Measurements from ENCODE around the gene INAFM2. TPM values are rescaled to one million over a fixed set of nuclear protein-coding genes. Genes with fewer than 3 reads are reported as not detected.

INAFM2 gene
- total RNA-seq, 1 experiment from 2014 or later = 25.4 TPM

DNA sequence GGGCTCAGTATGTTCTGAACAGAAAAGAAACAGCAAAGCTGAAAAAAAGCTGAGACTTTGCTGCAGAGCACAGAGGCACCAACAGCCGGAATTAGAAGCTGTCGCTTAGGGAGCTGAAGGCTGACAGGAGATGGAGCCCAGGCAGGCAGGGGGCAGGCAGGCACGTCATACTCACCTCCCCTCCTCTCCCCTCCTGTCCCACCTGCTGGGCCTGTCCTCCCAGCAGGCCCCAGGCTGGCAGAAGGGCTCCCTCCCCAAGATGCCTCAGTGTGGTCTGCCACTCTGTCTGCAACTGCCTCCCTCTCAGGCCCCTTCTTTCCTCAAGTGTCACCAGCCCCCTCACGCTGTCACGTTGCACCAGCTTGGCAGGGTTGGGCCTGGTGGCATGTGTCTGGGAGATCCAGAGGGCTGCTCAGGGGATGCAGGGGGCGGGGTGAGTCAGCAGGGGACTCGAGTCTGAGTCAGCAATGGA, 37.4 kb upstream of the INAFM2 start:
- no peak overlapping the region for H2AK5ac ChIP-seq (ENCODE audit: insufficient read length, low read length)
- H3K23me2 ChIP-seq (ENCODE audit: insufficient read length, low read depth, low read length, poor library complexity, severe bottlenecking) = peaks cover 7% of the 10 kb centered on the region
- Mint-ChIP-seq H3K36me3 (ENCODE audit: insufficient read depth in 1 of 3, low read depth in 3 of 3) (no peaks in the 10 kb centered on the region; a peak in 2 of 7 replicates), H3K9me3 (no peaks in the 10 kb centered on the region), H3K27ac (no peak overlapping the region), H3K4me1 (peaks cover 34 to 43% of the 10 kb centered on the region in 2 experiments), H3K27me3 (ENCODE audit: low read depth) (peaks cover 83% of the 10 kb centered on the region), H3K4me3 (no peak overlapping the region; a peak in 1 of 5 replicates)
- H3K79me1 ChIP-seq (ENCODE audit: insufficient read depth, low read depth, low read length, poor library complexity, severe bottlenecking) = no peaks in the 10 kb centered on the region
- H3K56ac ChIP-seq (ENCODE audit: insufficient read length, low read depth, low read length) = no peak overlapping the region
- H2AFZ ChIP-seq (ENCODE audit: low read length) = no peak overlapping the region
- H2BK120ac ChIP-seq (ENCODE audit: low read depth, low read length, poor library complexity, severe bottlenecking) = no peak overlapping the region
- H3K27me3 ChIP-seq (ENCODE audit: insufficient read depth, low read length) = peaks cover 26% of the 10 kb centered on the region; the same call in 1 of the 2 replicates
- no CpG with 5 or more reads among the region's 7 CpGs for WGBS (ENCODE audit: extremely low coverage, insufficient read length, low lambda C conversion rate)
- H4K8ac ChIP-seq (replicated peaks; ENCODE audit: insufficient read length, low read depth, low read length) = no peak overlapping the region
- no peak overlapping the region for H3K23ac ChIP-seq (ENCODE audit: insufficient read length, low read depth, low read length)
- H2BK15ac ChIP-seq (ENCODE audit: low read depth, low read length) = no peak overlapping the region
- no peak overlapping the region for H3K4ac ChIP-seq (ENCODE audit: low read depth, low read length)
- no peak overlapping the region for H3K18ac ChIP-seq (ENCODE audit: insufficient read length, low read depth, low read length)
- H3K79me2 ChIP-seq (ENCODE audit: insufficient read depth, low read length) = no peaks in the 10 kb centered on the region
- H3K9ac ChIP-seq (ENCODE audit: extremely low read depth, insufficient read length, low read length) = no peak overlapping the region
- peak overlapping the region; percentile 42; the same call in 1 of the 2 replicates for H3K14ac ChIP-seq (ENCODE audit: insufficient read depth, low read length)
- no peak overlapping the region for H2BK5ac ChIP-seq (ENCODE audit: insufficient read length, low read length)
- no peaks in the 10 kb centered on the region for H3K9me3 ChIP-seq (ENCODE audit: control insufficient read depth, low read depth, low read length)
- H4K5ac ChIP-seq (ENCODE audit: insufficient read length, low read depth, low read length) = no peak overlapping the region
- DNase-seq = no peak
- no peak overlapping the region for H3K27ac ChIP-seq (ENCODE audit: insufficient read length, low read depth, low read length)
- H4K20me1 ChIP-seq (ENCODE audit: control insufficient read depth, insufficient read depth, insufficient read length) = no peaks in the 10 kb centered on the region
- no peak overlapping the region for H2BK12ac ChIP-seq (ENCODE audit: insufficient read length, low read depth, low read length)
- TF ChIP-seq, protein P1, sequence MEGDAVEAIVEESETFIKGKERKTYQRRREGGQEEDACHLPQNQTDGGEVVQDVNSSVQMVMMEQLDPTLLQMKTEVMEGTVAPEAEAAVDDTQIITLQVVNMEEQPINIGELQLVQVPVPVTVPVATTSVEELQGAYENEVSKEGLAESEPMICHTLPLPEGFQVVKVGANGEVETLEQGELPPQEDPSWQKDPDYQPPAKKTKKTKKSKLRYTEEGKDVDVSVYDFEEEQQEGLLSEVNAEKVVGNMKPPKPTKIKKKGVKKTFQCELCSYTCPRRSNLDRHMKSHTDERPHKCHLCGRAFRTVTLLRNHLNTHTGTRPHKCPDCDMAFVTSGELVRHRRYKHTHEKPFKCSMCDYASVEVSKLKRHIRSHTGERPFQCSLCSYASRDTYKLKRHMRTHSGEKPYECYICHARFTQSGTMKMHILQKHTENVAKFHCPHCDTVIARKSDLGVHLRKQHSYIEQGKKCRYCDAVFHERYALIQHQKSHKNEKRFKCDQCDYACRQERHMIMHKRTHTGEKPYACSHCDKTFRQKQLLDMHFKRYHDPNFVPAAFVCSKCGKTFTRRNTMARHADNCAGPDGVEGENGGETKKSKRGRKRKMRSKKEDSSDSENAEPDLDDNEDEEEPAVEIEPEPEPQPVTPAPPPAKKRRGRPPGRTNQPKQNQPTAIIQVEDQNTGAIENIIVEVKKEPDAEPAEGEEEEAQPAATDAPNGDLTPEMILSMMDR (conservative IDR thresholded peaks at IDR 0.05) = no peak
- H4K91ac ChIP-seq (ENCODE audit: insufficient read length, low read depth, low read length) = no peak overlapping the region
- H3K4me1 ChIP-seq (ENCODE audit: insufficient read depth, low read length) = peaks cover 5% of the 10 kb centered on the region
- no peak overlapping the region for H3T11ph ChIP-seq (ENCODE audit: low read length)
- no peak overlapping the region for H2BK20ac ChIP-seq (ENCODE audit: low read depth, low read length, poor library complexity, severe bottlenecking)
- no peak overlapping the region for H3K4me2 ChIP-seq (ENCODE audit: insufficient read depth, insufficient read length, low read length)
